GF-D8 (cell line): ENCODE measurements around the gene DGKE.

Experiments
- DNase-seq: peaks from one replicate; lab custom pipeline; 2025; lab: John Stamatoyannopoulos, UW

The DGKE gene

GRCh38 chr17:56815711-56816110 is 18.2 kb upstream of the DGKE start:
- no peak for DNase-seq

GRCh38 chr17:56817066-56817465 is 16.9 kb upstream of the DGKE start:
- DNase-seq = no peak

- DNase-seq = no peak
Observed at GRCh38 chr17:56819030-56819429, 14.9 kb upstream of the DGKE start.

- DNase-seq = peak; percentile 21
Observed at GRCh38 chr17:56819431-56820145, 14.4 kb upstream of the DGKE start.

- DNase-seq = no peak
Observed at GRCh38 chr17:56820207-56820606, 13.7 kb upstream of the DGKE start.

GRCh38 chr17:56821847-56822534 is 12.0 kb upstream of the DGKE start:
- DNase-seq = no peak

- no peak for DNase-seq
Observed at GRCh38 chr17:56822725-56823124, 11.2 kb upstream of the DGKE start.

- DNase-seq = no peak
Observed at GRCh38 chr17:56823848-56824247, 10.1 kb upstream of the DGKE start.

GRCh38 chr17:56824503-56824902 is 9.4 kb upstream of the DGKE start:
- DNase-seq = no peak

GRCh38 chr17:56826611-56827414 is 7.1 kb upstream of the DGKE start:
- DNase-seq = no peak

GRCh38 chr17:56830726-56831368 is 3.1 kb upstream of the DGKE start:
- no peak for DNase-seq

- DNase-seq = no peak
Observed at GRCh38 chr17:56831369-56832095, 2.4 kb upstream of the DGKE start.

GRCh38 chr17:56832446-56832845 is 1.5 kb upstream of the DGKE start:
- no peak for DNase-seq

GRCh38 chr17:56833057-56833808 is 718 bp upstream of the DGKE start:
- peak; percentile 62 for DNase-seq

GRCh38 chr17:56834380-56835263 is 671 bp downstream of the DGKE start:
- DNase-seq = peak; percentile 26

- no peak for DNase-seq
Observed at GRCh38 chr17:56835264-56835585, 1.3 kb downstream of the DGKE start.

GRCh38 chr17:56838687-56839086 is 4.7 kb downstream of the DGKE start:
- no peak for DNase-seq

GRCh38 chr17:56842577-56842976 is 8.6 kb downstream of the DGKE start:
- no peak for DNase-seq

GRCh38 chr17:56845934-56846333 is 12.0 kb downstream of the DGKE start:
- no peak for DNase-seq

GRCh38 chr17:56847106-56847505 is 13.2 kb downstream of the DGKE start:
- no peak for DNase-seq
